Liver (tissue), 9 donors: ENCODE results near the gene MIOX. TPM values are rescaled to one million over a fixed set of nuclear protein-coding genes. Genes with fewer than 3 reads are reported as not detected.

Source experiments
- DNase-seq: peaks from one replicate; pipeline ENCODE4 v3.0.0-alpha.2; 2017; ENCODE audit warnings: low spot score
- H3K27ac ChIP-seq, 2 donors: one replicate each; pipeline ENCODE4 v1.7.0; 2013; ENCODE audit warnings: inconsistent platforms in 2 of 2, low read length in 2 of 2, control low read depth in 1 of 2, low read depth in 1 of 2, mild to moderate bottlenecking in 1 of 2
- H3K27me3 ChIP-seq, 4 donors: one replicate each; pipeline versions ENCODE4 v1.6.1 to v1.7.0; 2013; ENCODE audit warnings: low read length in 3 of 4, inconsistent platforms in 1 of 4, mild to moderate bottlenecking in 1 of 4, moderate library complexity in 1 of 4; ENCODE audit not compliant: control insufficient read depth in 4 of 4, insufficient read depth in 4 of 4
- H3K36me3 ChIP-seq, 4 donors: one replicate each; pipeline versions ENCODE4 v1.6.1 to v1.7.0; 2013; ENCODE audit warnings: low read length in 3 of 4, mild to moderate bottlenecking in 3 of 4, low read depth in 1 of 4, moderate library complexity in 1 of 4; ENCODE audit not compliant: control insufficient read depth in 4 of 4, insufficient read depth in 3 of 4
- H3K4me1 ChIP-seq, 4 donors: one replicate each; pipeline versions ENCODE4 v1.6.1 to v1.7.0; 2013; ENCODE audit warnings: low read length in 3 of 4, mild to moderate bottlenecking in 3 of 4, moderate library complexity in 1 of 4; ENCODE audit not compliant: control insufficient read depth in 4 of 4, insufficient read depth in 4 of 4
- H3K4me3 ChIP-seq, 3 donors: one replicate each; pipeline versions ENCODE4 v1.6.1 to v1.7.0; 2013; ENCODE audit warnings: low read length in 3 of 3, control low read depth in 1 of 3, low read depth in 1 of 3, mild to moderate bottlenecking in 1 of 3
- H3K9ac ChIP-seq, 2 donors: one replicate each; pipeline ENCODE4 v1.7.0; 2013; ENCODE audit warnings: low read length in 2 of 2, mild to moderate bottlenecking in 2 of 2, moderate library complexity in 2 of 2, control low read depth in 1 of 2, low read depth in 1 of 2
- H3K9me3 ChIP-seq, 4 donors: one replicate each; pipeline versions ENCODE4 v1.6.1 to v1.7.0; 2013; ENCODE audit warnings: low read length in 3 of 4; ENCODE audit not compliant: control insufficient read depth in 4 of 4
- CTCF ChIP-seq: fragments of 150-350 bp; IDR thresholded peaks from 2 replicates; pipeline ENCODE4 v1.5.1; 2017; ENCODE audit warnings: improper control_type of control experiment, low read depth, low read length; ENCODE audit not compliant: missing input control
- EGR1 ChIP-seq, 2 donors: IDR thresholded peaks; 2 replicates each; pipeline ENCODE4 v1.6.1; 2016 to 2018; ENCODE audit warnings: antibody characterized with exemption in 2 of 2, low read depth in 2 of 2
- FOXA1 ChIP-seq: IDR thresholded peaks from 2 replicates; pipeline ENCODE4 v1.6.1; 2016; ENCODE audit warnings: antibody characterized with exemption
- FOXA2 ChIP-seq: IDR thresholded peaks from 2 replicates; pipeline ENCODE4 v1.6.1; 2016; ENCODE audit warnings: antibody characterized with exemption
- HNF4A ChIP-seq, 2 donors: conservative IDR thresholded peaks; 2 replicates each; pipeline ENCODE4 v1.6.1; 2016; ENCODE audit warnings: antibody characterized with exemption in 2 of 2, mild to moderate bottlenecking in 2 of 2
- HNF4G ChIP-seq: IDR thresholded peaks from 2 replicates; pipeline ENCODE4 v1.6.1; 2016; ENCODE audit warnings: antibody characterized with exemption
- JUND ChIP-seq, 2 donors: IDR thresholded peaks; 2 replicates each; pipeline ENCODE4 v1.6.1; 2016; ENCODE audit warnings: antibody characterized with exemption in 2 of 2
- RAD21 ChIP-seq, 2 donors: IDR thresholded peaks; 2 replicates each; pipeline ENCODE4 v1.6.1; 2016; ENCODE audit warnings: antibody characterized with exemption in 2 of 2, mild to moderate bottlenecking in 2 of 2
- REST ChIP-seq: IDR thresholded peaks from 2 replicates; pipeline ENCODE4 v1.6.1; 2016; ENCODE audit warnings: antibody characterized with exemption, mild to moderate bottlenecking
- RXRA ChIP-seq, 2 donors: IDR thresholded peaks; 2 replicates each; pipeline ENCODE4 v1.6.1; 2017 to 2018; ENCODE audit warnings: antibody characterized with exemption in 2 of 2, mild to moderate bottlenecking in 1 of 2
- YY1 ChIP-seq: IDR thresholded peaks from 2 replicates; pipeline ENCODE4 v1.6.1; 2016; ENCODE audit warnings: antibody characterized with exemption, mild to moderate bottlenecking
- WGBS: extraction: QIAGEN DNeasy Blood & Tissue Kit; methylation state at CpG from one replicate; pipeline ENCODE4 v1.1.7; 2013; 5-methylcytosine and 5-hydroxymethylcytosine counted together
- polyA plus RNA-seq, 2 donors: library from polyadenylated mRNA; stranded (reverse) in 1 of 2; unstranded in 1 of 2; fragments of 200-250 nt in 1 of 2; fragments of >200 nt in 1 of 2; fragmentation: Nextera tagmentation in 1 of 2; extraction: Ambion mirVana in 1 of 2; gene quantifications; one replicate each; pipeline versions ENCODE4 v1.2.1 to v1.2.3, GENCODE V29; 2013 to 2015
- total RNA-seq, 2 donors: library from RNA; depleted of rRNA; stranded (reverse); fragments of >200 nt; gene quantifications; one replicate each; pipeline ENCODE4 v1.2.3, GENCODE V29; 2014
- TF ChIP-seq, protein P1 (sequence below): IDR thresholded peaks from 2 replicates; pipeline ENCODE4 v1.6.1; 2016; ENCODE audit warnings: antibody characterized with exemption
- TF ChIP-seq, protein P2 (sequence below): IDR thresholded peaks from 2 replicates; pipeline ENCODE4 v1.6.1; 2016; ENCODE audit warnings: antibody characterized with exemption
- TF ChIP-seq, protein P3 (sequence below): IDR thresholded peaks from 2 replicates; pipeline ENCODE4 v1.6.1; 2016; ENCODE audit warnings: antibody characterized with exemption
- donor health status: healthy.
- donor health status: healthy.
- donor health status: healthy.
- donor health status: healthy.
- donor health status: healthy.

The MIOX gene
- total and polyA plus RNA-seq, 4 donors, result not detected

- H3K9me3 ChIP-seq, result no peaks in the 10 kb centered on the region
- no peaks in the 10 kb centered on the region for H3K27me3 ChIP-seq
- H3K4me3 ChIP-seq, result no peak overlapping the region
- WGBS, result 93% methylated on average over 16 of the region's 16 CpGs
- H3K36me3 ChIP-seq, result peaks cover 9 to 42% (median 15%) of the 10 kb centered on the region in 4 donors
- no peak for DNase-seq
- peaks cover 10 to 47% (median 23%) of the 10 kb centered on the region in 4 donors for H3K4me1 ChIP-seq
- no peak overlapping the region for H3K27ac ChIP-seq
- TF ChIP-seq FOXA2, result no peak
- TF ChIP-seq, protein P1, sequence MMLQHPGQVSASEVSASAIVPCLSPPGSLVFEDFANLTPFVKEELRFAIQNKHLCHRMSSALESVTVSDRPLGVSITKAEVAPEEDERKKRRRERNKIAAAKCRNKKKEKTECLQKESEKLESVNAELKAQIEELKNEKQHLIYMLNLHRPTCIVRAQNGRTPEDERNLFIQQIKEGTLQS, result no peak
- TF ChIP-seq, protein P2, sequence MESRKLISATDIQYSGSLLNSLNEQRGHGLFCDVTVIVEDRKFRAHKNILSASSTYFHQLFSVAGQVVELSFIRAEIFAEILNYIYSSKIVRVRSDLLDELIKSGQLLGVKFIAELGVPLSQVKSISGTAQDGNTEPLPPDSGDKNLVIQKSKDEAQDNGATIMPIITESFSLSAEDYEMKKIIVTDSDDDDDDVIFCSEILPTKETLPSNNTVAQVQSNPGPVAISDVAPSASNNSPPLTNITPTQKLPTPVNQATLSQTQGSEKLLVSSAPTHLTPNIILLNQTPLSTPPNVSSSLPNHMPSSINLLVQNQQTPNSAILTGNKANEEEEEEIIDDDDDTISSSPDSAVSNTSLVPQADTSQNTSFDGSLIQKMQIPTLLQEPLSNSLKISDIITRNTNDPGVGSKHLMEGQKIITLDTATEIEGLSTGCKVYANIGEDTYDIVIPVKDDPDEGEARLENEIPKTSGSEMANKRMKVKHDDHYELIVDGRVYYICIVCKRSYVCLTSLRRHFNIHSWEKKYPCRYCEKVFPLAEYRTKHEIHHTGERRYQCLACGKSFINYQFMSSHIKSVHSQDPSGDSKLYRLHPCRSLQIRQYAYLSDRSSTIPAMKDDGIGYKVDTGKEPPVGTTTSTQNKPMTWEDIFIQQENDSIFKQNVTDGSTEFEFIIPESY, result no peak
- no peak for TF ChIP-seq RAD21 (IDR thresholded peaks at IDR 0.05)
- no peak for TF ChIP-seq RXRA (IDR thresholded peaks at IDR 0.05)
- TF ChIP-seq, protein P3, sequence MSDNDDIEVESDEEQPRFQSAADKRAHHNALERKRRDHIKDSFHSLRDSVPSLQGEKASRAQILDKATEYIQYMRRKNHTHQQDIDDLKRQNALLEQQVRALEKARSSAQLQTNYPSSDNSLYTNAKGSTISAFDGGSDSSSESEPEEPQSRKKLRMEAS, result no peak
- no peak for TF ChIP-seq HNF4A (conservative IDR thresholded peaks at IDR 0.05)
- TF ChIP-seq JUND (IDR thresholded peaks at IDR 0.05), result no peak
- no peak for TF ChIP-seq EGR1 (IDR thresholded peaks at IDR 0.05; ENCODE audit: low read depth in 2 of 2)
- TF ChIP-seq YY1, result no peak
- no peak for TF ChIP-seq REST
- TF ChIP-seq FOXA1, result no peak
- TF ChIP-seq HNF4G, result no peak
- H3K9ac ChIP-seq, result no peak overlapping the region
Observed at GRCh38 chr22:50523458-50523805, 36.8 kb downstream of the MIOX start.

DNA sequence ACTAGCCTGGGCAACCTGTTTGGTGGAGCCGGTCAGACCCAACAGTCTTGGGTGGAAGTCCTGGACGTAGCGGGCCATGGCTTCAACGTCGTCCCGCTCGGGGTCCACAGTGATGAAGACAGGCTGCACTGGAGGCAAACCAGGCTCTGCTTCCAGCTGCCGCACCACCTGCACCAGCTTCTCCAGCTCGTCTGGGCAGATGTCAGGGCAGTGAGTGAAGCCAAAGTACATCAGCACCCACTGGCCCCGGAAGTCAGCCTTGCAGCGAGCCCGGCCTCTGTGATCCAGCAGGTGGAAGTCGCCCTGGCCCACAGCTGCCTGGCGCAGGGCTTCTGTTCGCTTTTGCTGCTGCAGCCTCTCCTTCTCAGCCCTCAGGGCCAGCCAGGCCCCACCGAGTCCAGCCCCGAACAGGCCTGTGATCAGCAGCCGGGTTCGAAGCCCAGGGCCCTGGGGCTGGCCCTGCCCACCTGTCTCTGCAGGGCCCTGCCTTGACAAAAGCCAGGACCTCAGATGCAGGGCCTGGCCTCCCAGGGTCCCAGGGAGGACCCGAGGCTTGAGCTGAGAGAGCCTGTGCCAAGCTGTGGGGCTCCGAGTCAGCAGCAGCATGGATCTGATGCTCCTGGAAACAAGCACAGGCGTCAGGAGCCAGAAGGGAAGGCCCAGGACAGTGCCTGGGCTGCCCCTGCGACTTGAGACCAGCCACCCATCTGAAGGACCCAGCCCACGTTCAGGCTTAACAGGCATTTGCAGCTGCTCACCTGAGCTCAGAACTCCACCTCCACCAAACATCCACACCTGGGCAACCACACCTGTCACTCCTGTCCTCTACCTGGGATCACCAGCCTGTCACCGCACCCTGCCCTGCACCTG lies 37.4 kb downstream of the MIOX start:
- DNase-seq, result no peak
- no peak overlapping the region for H3K27ac ChIP-seq
- no peaks in the 10 kb centered on the region for H3K9me3 ChIP-seq
- peak overlapping the region in 1 of 2 donors; percentile 24 for H3K9ac ChIP-seq
- peak overlapping the region in 2 of 3 donors; percentile 40 to 74 for H3K4me3 ChIP-seq
- no peak for TF ChIP-seq CTCF
- no peak for TF ChIP-seq HNF4G
- TF ChIP-seq YY1, result no peak
- no peaks in the 10 kb centered on the region for H3K27me3 ChIP-seq
- peaks cover 11 to 51% (median 25%) of the 10 kb centered on the region in 4 donors for H3K4me1 ChIP-seq
- H3K36me3 ChIP-seq, result peaks cover 9 to 36% (median 14%) of the 10 kb centered on the region in 4 donors
- 76% methylated on average over 25 of the region's 25 CpGs for WGBS
